Measurements from ENCODE around the gene PRPS2.
A peak's percentile ranks its signal among the peaks of the same experiment; 100 is the strongest.

PRPS2 gene

DNA sequence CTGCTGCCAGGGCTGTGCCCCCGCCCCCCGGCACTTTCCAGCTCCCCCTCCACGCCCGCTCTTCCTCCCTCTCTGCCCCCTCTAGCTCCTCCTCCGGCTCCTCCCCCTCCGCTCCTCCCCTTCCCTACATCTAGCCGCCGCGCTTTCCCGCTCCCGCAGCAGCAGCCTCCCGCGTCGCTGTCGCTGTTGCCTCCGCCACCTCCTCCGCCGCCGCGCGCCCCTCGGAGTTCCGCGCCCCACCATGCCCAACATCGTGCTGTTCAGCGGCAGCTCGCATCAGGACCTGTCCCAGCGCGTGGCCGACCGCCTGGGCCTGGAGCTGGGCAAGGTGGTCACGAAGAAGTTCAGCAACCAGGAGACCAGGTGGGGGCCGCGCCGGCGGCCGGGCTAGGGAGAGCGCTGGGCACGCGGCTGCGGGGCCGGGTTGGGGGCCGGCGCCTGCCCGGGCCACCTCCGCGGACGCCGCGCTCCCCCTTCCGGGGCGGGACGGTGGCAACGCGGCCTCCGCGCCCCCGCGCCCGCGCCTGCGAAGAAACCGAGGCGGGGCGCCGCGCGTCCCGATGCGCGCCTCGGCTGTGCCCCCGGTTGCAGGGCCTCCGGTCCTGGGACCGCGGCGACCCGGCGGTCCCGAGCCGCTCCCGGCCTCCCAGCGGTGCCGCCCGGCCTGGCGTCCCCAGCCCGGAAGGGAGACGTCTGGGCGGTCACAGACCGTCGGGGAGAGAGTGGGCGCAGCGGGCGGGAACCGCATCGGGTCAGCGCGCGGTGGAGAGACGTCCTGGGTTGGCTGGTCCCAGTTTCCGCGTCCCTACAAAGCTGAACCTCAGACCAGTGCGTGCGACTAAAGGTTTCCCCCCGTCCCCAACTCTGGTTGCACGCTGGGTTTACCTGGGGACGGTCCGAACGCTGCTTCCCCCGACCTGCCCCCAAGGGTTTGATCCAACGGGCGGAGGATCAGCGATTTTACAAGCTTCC, at the start of gene PRPS2:
Gene PRPS2 (plus strand): TSS at position 156 of the 972 bp plus-strand sequence. CDS start 86 bp downstream, at position 242.
- peak within 1 kb of the TSS; percentile 81 for H3K27ac Mint-ChIP-seq
- ATAC-seq = peak; percentile 90

DNA sequence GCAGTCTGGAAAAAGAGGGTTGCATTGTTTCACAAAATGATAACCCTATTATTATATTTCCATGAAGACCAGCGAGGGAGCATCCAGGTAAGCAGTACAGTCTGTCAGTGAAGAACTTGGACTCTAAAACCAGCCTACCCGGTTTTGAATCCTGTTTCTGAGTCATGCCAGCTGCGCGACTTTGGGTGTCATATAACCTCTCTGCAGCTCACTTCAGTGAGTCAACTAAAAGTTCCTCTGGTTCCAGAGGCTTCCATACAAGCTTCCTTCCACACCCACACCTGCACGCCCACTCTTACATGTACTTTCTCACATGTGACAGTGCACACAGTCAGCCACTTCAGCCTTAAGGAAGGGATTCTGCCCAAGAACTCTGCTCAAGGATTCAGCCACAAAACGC, 49.8 kb upstream of the PRPS2 start:
- Mint-ChIP-seq H3K27ac (no peak overlapping the region), H3K36me3 (no peaks in the 10 kb centered on the region), H3K4me3 (no peak overlapping the region), H3K4me1 (no peaks in the 10 kb centered on the region), H3K9me3 (no peaks in the 10 kb centered on the region)
- ATAC-seq = no peak
- no peak for DNase-seq (ENCODE audit: low spot score in 2 of 2)

More for the DNA sequence above, at the start of gene PRPS2:
- no peaks in the 10 kb centered on the region for H3K9me3 Mint-ChIP-seq
- H3K4me1 Mint-ChIP-seq = peaks cover 9% of the 10 kb centered on the region
- peak within 1 kb of the TSS; percentile 74 for H3K4me3 Mint-ChIP-seq
- peak; percentile 18 to 74 for DNase-seq (ENCODE audit: low spot score in 2 of 2)
- peaks cover 16% of the 10 kb centered on the region for H3K36me3 Mint-ChIP-seq

- Mint-ChIP-seq H3K36me3 (no peaks in the 10 kb centered on the region), H3K9me3 (no peaks in the 10 kb centered on the region), H3K4me3 (no peak overlapping the region), H3K27ac (no peak overlapping the region), H3K4me1 (no peaks in the 10 kb centered on the region)
- ATAC-seq = no peak
- no peak for DNase-seq (ENCODE audit: low spot score in 2 of 2)
Measured at GRCh38 chrX:12747433-12747832, 43.8 kb upstream of the PRPS2 start.

- Mint-ChIP-seq H3K36me3 (no peaks in the 10 kb centered on the region), H3K4me3 (no peak overlapping the region), H3K4me1 (no peaks in the 10 kb centered on the region), H3K9me3 (no peaks in the 10 kb centered on the region), H3K27ac (no peak overlapping the region)
- ATAC-seq (no peak), DNase-seq (ENCODE audit: low spot score in 2 of 2) (no peak)
Measured at GRCh38 chrX:12751887-12752286, 39.3 kb upstream of the PRPS2 start.

- Mint-ChIP-seq H3K9me3 (no peaks in the 10 kb centered on the region), H3K4me3 (no peak overlapping the region), H3K36me3 (no peaks in the 10 kb centered on the region), H3K4me1 (no peaks in the 10 kb centered on the region), H3K27ac (no peak overlapping the region)
- ATAC-seq = no peak
- no peak for DNase-seq (ENCODE audit: low spot score in 2 of 2)
Measured at GRCh38 chrX:12753366-12753765, 37.8 kb upstream of the PRPS2 start.

DNA sequence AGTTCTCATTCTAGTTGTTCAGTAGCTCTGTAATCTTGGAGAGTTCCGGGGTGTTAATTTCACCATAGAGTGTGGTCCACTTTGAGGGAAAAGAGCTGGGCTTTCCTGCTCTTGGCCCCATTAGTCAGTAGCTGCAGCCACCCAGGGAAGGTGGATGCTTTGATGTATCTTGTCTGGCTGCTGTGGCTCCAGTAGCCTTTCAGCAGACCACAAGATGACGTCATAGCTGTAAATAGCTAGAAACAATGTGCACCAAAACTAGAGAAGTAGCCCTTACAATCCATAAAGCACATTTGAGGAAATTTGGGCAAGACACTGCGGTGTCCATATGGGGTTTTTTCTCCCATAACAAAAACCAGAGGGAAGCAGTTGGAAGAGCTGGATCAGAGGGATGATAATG, 32.9 kb upstream of the PRPS2 start:
- no peaks in the 10 kb centered on the region for H3K4me1 Mint-ChIP-seq
- no peaks in the 10 kb centered on the region for H3K36me3 Mint-ChIP-seq
- H3K27ac Mint-ChIP-seq = no peak overlapping the region
- DNase-seq (ENCODE audit: low spot score in 2 of 2) = no peak
- ATAC-seq = no peak
- no peak overlapping the region for H3K4me3 Mint-ChIP-seq
- no peaks in the 10 kb centered on the region for H3K9me3 Mint-ChIP-seq

DNA sequence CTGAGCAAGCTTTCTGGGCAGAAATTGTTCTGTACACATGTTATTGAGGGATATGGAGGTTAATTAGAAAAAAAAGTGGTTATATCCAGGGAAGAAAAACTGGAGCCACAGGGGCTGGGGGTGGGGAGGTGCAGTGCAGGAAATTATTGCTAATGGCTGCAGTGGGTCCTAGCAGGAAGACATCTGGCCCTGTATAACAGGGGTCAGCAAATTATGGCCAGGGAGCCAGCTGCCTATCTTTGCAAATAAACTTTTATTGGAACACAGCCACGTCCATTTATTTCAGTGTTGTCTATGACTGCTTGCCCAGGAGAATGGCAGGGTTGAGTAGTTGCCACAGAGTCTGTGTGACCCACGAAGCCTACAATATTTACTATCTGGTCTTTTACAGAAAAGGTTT, 23.4 kb upstream of the PRPS2 start:
- Mint-ChIP-seq H3K36me3 (no peaks in the 10 kb centered on the region), H3K4me1 (peaks cover 5% of the 10 kb centered on the region), H3K27ac (no peak overlapping the region), H3K4me3 (no peak overlapping the region), H3K9me3 (no peaks in the 10 kb centered on the region)
- ATAC-seq = no peak
- no peak for DNase-seq (ENCODE audit: low spot score in 2 of 2)

- no peaks in the 10 kb centered on the region for H3K36me3 Mint-ChIP-seq
- no peak overlapping the region for H3K4me3 Mint-ChIP-seq
- peaks cover 5% of the 10 kb centered on the region for H3K4me1 Mint-ChIP-seq
- H3K9me3 Mint-ChIP-seq = no peaks in the 10 kb centered on the region
- DNase-seq (ENCODE audit: low spot score in 2 of 2) = no peak
- no peak for ATAC-seq
- no peak overlapping the region for H3K27ac Mint-ChIP-seq
Measured at GRCh38 chrX:12768491-12768890, 22.7 kb upstream of the PRPS2 start.

- no peaks in the 10 kb centered on the region for H3K9me3 Mint-ChIP-seq
- H3K4me3 Mint-ChIP-seq = no peak overlapping the region
- DNase-seq (ENCODE audit: low spot score in 2 of 2) (no peak), ATAC-seq (no peak)
- no peak overlapping the region for H3K27ac Mint-ChIP-seq
- H3K36me3 Mint-ChIP-seq = no peaks in the 10 kb centered on the region
- peaks cover 5% of the 10 kb centered on the region for H3K4me1 Mint-ChIP-seq
Measured at GRCh38 chrX:12770440-12770839, 20.8 kb upstream of the PRPS2 start.

GRCh38 chrX:12771445-12772069, 19.7 kb upstream of the PRPS2 start:
- no peaks in the 10 kb centered on the region for H3K9me3 Mint-ChIP-seq
- DNase-seq (ENCODE audit: low spot score in 2 of 2) = peak; percentile 34 to 65
- H3K4me1 Mint-ChIP-seq = peaks cover 5% of the 10 kb centered on the region
- peak; percentile 100 for ATAC-seq
- H3K4me3 Mint-ChIP-seq = no peak overlapping the region
- no peak overlapping the region for H3K27ac Mint-ChIP-seq
- no peaks in the 10 kb centered on the region for H3K36me3 Mint-ChIP-seq

GRCh38 chrX:12777670-12778069, 13.5 kb upstream of the PRPS2 start:
- Mint-ChIP-seq H3K4me3 (no peak overlapping the region), H3K4me1 (no peaks in the 10 kb centered on the region), H3K9me3 (no peaks in the 10 kb centered on the region), H3K27ac (no peak overlapping the region), H3K36me3 (no peaks in the 10 kb centered on the region)
- no peak for DNase-seq (ENCODE audit: low spot score in 2 of 2)
- ATAC-seq = no peak

GRCh38 chrX:12779534-12779933, 11.7 kb upstream of the PRPS2 start:
- DNase-seq (ENCODE audit: low spot score in 2 of 2) (no peak), ATAC-seq (no peak)
- H3K4me3 Mint-ChIP-seq = no peak overlapping the region
- H3K9me3 Mint-ChIP-seq = no peaks in the 10 kb centered on the region
- no peaks in the 10 kb centered on the region for H3K36me3 Mint-ChIP-seq
- H3K4me1 Mint-ChIP-seq = no peaks in the 10 kb centered on the region
- H3K27ac Mint-ChIP-seq = no peak overlapping the region

DNA sequence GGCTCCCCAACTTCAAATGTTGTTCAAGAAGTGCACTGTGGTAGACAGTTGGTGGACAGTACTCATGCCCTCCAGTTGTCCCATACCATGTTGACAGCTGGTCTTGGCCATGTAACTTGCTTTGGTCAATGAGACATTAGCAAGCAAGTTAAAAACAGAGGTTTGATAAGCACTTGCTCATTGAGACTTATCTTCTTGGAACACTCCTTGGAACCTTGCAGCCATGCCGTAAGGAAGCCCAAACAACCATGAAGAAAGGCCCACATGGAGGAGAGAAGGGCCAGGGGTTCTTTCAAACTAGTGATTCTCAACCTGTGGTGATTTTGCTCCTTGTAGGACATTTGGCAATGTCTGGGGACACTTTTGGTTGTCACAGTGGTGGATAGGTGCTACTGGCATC, 2.6 kb upstream of the PRPS2 start:
- no peak for ATAC-seq
- no peak overlapping the region for H3K27ac Mint-ChIP-seq

GRCh38 chrX:12789976-12790375, 1.2 kb upstream of the PRPS2 start:
- no peak overlapping the region for H3K27ac Mint-ChIP-seq
- H3K36me3 Mint-ChIP-seq = peaks cover 5% of the 10 kb centered on the region
- ATAC-seq = no peak
- no peaks in the 10 kb centered on the region for H3K9me3 Mint-ChIP-seq
- no peak for DNase-seq (ENCODE audit: low spot score in 2 of 2)
- peaks cover 9% of the 10 kb centered on the region for H3K4me1 Mint-ChIP-seq
- peak overlapping the region; percentile 74 for H3K4me3 Mint-ChIP-seq

More for the DNA sequence above, 2.6 kb upstream of the PRPS2 start:
- peaks cover 5% of the 10 kb centered on the region for H3K36me3 Mint-ChIP-seq
- DNase-seq (ENCODE audit: low spot score in 2 of 2) = no peak
- H3K9me3 Mint-ChIP-seq = no peaks in the 10 kb centered on the region
- H3K4me1 Mint-ChIP-seq = peaks cover 9% of the 10 kb centered on the region
- no peak overlapping the region for H3K4me3 Mint-ChIP-seq

DNA sequence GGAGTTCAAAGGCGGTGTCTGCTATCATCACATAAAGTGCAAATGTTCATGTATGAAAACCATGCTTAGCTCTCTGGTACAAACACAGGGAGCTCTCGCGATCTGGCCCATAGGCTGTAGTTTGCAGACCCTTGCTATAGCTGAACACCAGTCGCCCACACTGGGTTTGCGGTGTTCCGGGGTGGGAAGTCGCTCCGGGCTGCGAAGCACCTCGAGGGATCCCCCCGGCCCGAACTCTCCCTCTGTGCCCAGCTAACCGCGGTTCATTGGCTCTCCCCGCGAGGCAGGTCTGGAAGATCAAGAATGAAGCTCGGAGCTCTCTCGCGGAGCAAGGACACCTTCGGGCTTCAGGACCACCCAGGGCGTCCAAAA, 341 bp upstream of the PRPS2 start:
- Mint-ChIP-seq H3K9me3 (no peaks in the 10 kb centered on the region), H3K4me1 (peaks cover 9% of the 10 kb centered on the region), H3K4me3 (peak overlapping the region; percentile 74), H3K36me3 (peaks cover 10% of the 10 kb centered on the region), H3K27ac (peak overlapping the region; percentile 81)
- ATAC-seq (peak; percentile 36), DNase-seq (ENCODE audit: low spot score in 2 of 2) (no peak)

- ATAC-seq = no peak
- Mint-ChIP-seq H3K4me3 (peak overlapping the region; percentile 74), H3K36me3 (peaks cover 27% of the 10 kb centered on the region), H3K9me3 (no peaks in the 10 kb centered on the region), H3K4me1 (peaks cover 9% of the 10 kb centered on the region), H3K27ac (no peak overlapping the region)
- no peak for DNase-seq (ENCODE audit: low spot score in 2 of 2)
Measured at GRCh38 chrX:12792711-12793110, 1.5 kb downstream of the PRPS2 start.

Data from stimulated activated effector memory CD8-positive, alpha-beta T cell treated with anti-CD3 and anti-CD28 coated beads, Interleukin-12 subunit alpha, Interleukin-12 subunit beta, amount 100 ng/mL, for 72 hours (primary cell).